WTC11 (cell line): ENCODE measurements around the gene ARHGAP35.

Source experiments
- CTCF ChIP-seq: fragments of 200-600 bp; IDR thresholded peaks from 2 replicates; pipeline ENCODE4 v1.8.0; 2022; ENCODE audit warnings: antibody characterized with exemption
- E2F1 ChIP-seq: sonication (generic); formaldehyde crosslinking; IDR thresholded peaks from 2 replicates; pipeline ENCODE4 v1.8.0; 2022; ENCODE audit warnings: mild to moderate bottlenecking, missing genetic modification reagents
- ELF4 ChIP-seq: sonication (generic); formaldehyde crosslinking; IDR thresholded peaks from 2 replicates; pipeline ENCODE4 v1.8.1; 2022; ENCODE audit warnings: low read depth, mild to moderate bottlenecking, moderate library complexity, missing genetic modification reagents
- ESRRA ChIP-seq: sonication (generic); formaldehyde crosslinking; IDR thresholded peaks from 2 replicates; pipeline ENCODE4 v1.8.1; 2022; ENCODE audit warnings: mild to moderate bottlenecking, missing genetic modification reagents, borderline replicate concordance
- HMGXB4 ChIP-seq: sonication (generic); formaldehyde crosslinking; IDR thresholded peaks from 2 replicates; pipeline ENCODE4 v1.8.1; 2023; ENCODE audit warnings: mild to moderate bottlenecking, moderate library complexity, missing genetic modification reagents
- TEAD4 ChIP-seq: sonication (generic); formaldehyde crosslinking; IDR thresholded peaks from 2 replicates; pipeline ENCODE4 v1.8.0; 2022; ENCODE audit warnings: mild to moderate bottlenecking, missing genetic modification reagents
- ZNF121 ChIP-seq: sonication (generic); formaldehyde crosslinking; IDR thresholded peaks from 2 replicates; pipeline ENCODE4 v1.8.0; 2023; ENCODE audit warnings: missing genetic modification reagents
- ZNF263 ChIP-seq: sonication (generic); formaldehyde crosslinking; IDR thresholded peaks from 2 replicates; pipeline ENCODE4 v1.8.1; 2022; ENCODE audit warnings: low read depth, mild to moderate bottlenecking, moderate library complexity, missing genetic modification reagents
- ZNF425 ChIP-seq: fragments of 250-450 bp; sonication (Bioruptor Pico); conservative IDR thresholded peaks from 2 replicates; pipeline ENCODE4 v1.9.0; 2021; ENCODE audit warnings: mild to moderate bottlenecking
- TF ChIP-seq, protein P1 (sequence below): sonication (generic); formaldehyde crosslinking; IDR thresholded peaks from 2 replicates; pipeline ENCODE4 v1.8.1; 2022; ENCODE audit warnings: low read depth, missing genetic modification reagents, borderline replicate concordance

GRCh38 chr19:46866407-46867136, 5.8 kb downstream of the ARHGAP35 start:
- TF ChIP-seq CTCF (no peak), ZNF425 (no peak), ESRRA (no peak), E2F1 (CRISPR knock-in tag) (no peak), ZNF121 (CRISPR knock-in tag) (no peak), ZNF263 (no peak), HMGXB4 (CRISPR knock-in tag) (no peak), ELF4 (no peak), TEAD4 (CRISPR knock-in tag) (no peak)
- TF ChIP-seq, protein P1, sequence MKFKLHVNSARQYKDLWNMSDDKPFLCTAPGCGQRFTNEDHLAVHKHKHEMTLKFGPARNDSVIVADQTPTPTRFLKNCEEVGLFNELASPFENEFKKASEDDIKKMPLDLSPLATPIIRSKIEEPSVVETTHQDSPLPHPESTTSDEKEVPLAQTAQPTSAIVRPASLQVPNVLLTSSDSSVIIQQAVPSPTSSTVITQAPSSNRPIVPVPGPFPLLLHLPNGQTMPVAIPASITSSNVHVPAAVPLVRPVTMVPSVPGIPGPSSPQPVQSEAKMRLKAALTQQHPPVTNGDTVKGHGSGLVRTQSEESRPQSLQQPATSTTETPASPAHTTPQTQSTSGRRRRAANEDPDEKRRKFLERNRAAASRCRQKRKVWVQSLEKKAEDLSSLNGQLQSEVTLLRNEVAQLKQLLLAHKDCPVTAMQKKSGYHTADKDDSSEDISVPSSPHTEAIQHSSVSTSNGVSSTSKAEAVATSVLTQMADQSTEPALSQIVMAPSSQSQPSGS (CRISPR knock-in tag), result no peak
